Measurements from ENCODE around the gene C4orf36. TPM values are rescaled to one million over a fixed set of nuclear protein-coding genes. Genes with fewer than 3 reads are reported as not detected.

Gene C4orf36
- 0.77 and 2.1 TPM in 2 replicates for total RNA-seq

GRCh38 chr4:86891762-86892635 is at the start of gene C4orf36:
TSS of gene C4orf36 (minus strand) at chr4:86892422. CDS start at chr4:86891520, 902 bp downstream.

GRCh38 chr4:86934771-86935565 is 42.7 kb upstream of the C4orf36 start, which contains the start of gene AFF1:
TSS of gene AFF1 (plus strand) at chr4:86935011. CDS start at chr4:86948534, 13,523 bp downstream.

GRCh38 chr4:86848732-86849619 is 43.2 kb downstream of the C4orf36 start, which contains the start of gene SLC10A6:
TSS of gene SLC10A6 (minus strand) at chr4:86849384. CDS start at chr4:86849115, 269 bp downstream.

Other genes with a start within 250 kb of the C4orf36 start
- 0.11 TPM in 1 of 2 replicates, not detected in the other for gene SLC10A6, start 43.0 kb downstream of the C4orf36 start, total RNA-seq
- gene AFF1, start 42.6 kb upstream of the C4orf36 start, total RNA-seq: 15.1 and 16.7 TPM in 2 replicates